Esophagus muscularis mucosa (tissue), 4 donors: Measurements from ENCODE around the gene ESR2. TPM values are rescaled to one million over a fixed set of nuclear protein-coding genes. Genes with fewer than 3 reads are reported as not detected.
A peak's percentile ranks its signal among the peaks of the same experiment; 100 is the strongest.

Experiments
- DNase-seq: peaks from one replicate; pipeline ENCODE4 v3.0.0-alpha.2; 2017; ENCODE audit errors: extremely low spot score
- H3K27ac ChIP-seq, 4 donors: fragments of 200-600 bp; sonication (generic); replicated peaks in 1 of 4; 1 replicate in 3 of 4; 2 replicates in 1 of 4; pipeline ENCODE4 v1.5.1; 2016 to 2019; ENCODE audit warnings: mild to moderate bottlenecking in 1 of 4
- H3K27me3 ChIP-seq, 4 donors: fragments of 200-600 bp; sonication (generic); one replicate each; pipeline versions ENCODE4 v1.5.1 to v1.6.0; 2016 to 2019
- H3K36me3 ChIP-seq, 4 donors: fragments of 200-600 bp; sonication (generic); one replicate each; pipeline ENCODE4 v1.5.1; 2016 to 2019
- H3K4me1 ChIP-seq, 4 donors: fragments of 200-600 bp; sonication (generic); one replicate each; pipeline ENCODE4 v1.5.1; 2016 to 2019
- H3K4me3 ChIP-seq, 4 donors: fragments of 200-600 bp; sonication (generic); 1 replicate in 2 of 4; 2 replicates in 2 of 4; pipeline ENCODE4 v1.5.1; 2016 to 2019; ENCODE audit warnings: mild to moderate bottlenecking in 4 of 4, moderate library complexity in 1 of 4
- H3K9me3 ChIP-seq, 4 donors: fragments of 200-600 bp; sonication (generic); 1 replicate in 3 of 4; 2 replicates in 1 of 4; pipeline ENCODE4 v1.5.1; 2016 to 2019
- EP300 ChIP-seq: sonication (generic); formaldehyde crosslinking; IDR thresholded peaks from one replicate; pipeline ENCODE4 v1.6.1; 2017; ENCODE audit warnings: antibody characterized with exemption
- POLR2A ChIP-seq: fragments of 450-650 bp; IDR thresholded peaks from one replicate; pipeline ENCODE4 v1.6.1; 2017; ENCODE audit warnings: antibody characterized with exemption, moderate library complexity, mild to moderate bottlenecking, low read depth
- POLR2AphosphoS5 ChIP-seq, 2 donors: sonication (generic); formaldehyde crosslinking; IDR thresholded peaks; one replicate each; pipeline ENCODE4 v1.6.1; 2017; ENCODE audit warnings: antibody characterized with exemption in 2 of 2
- WGBS: methylation state at CpG from one replicate; pipeline ENCODE4 v1.1.5; 2018; 5-methylcytosine and 5-hydroxymethylcytosine counted together
- intact Hi-C: fragments of 100-400 bp; cut with DNase I; formaldehyde crosslinking; loops from one replicate; pipeline ENCODE4 v1.15.1; 2023
- total RNA-seq, 4 donors: library from RNA; depleted of rRNA; stranded (reverse); fragments of >200 nt; gene quantifications; one replicate each; pipeline versions ENCODE4 v1.1.0 to v1.2.1, GENCODE V29; 2016
- TF ChIP-seq, protein P1 (sequence below), 3 experiments: fragments of 200-600 bp in 2 of 3; fragments of 450-650 bp in 1 of 3; sonication (generic) in 2 of 3; IDR thresholded peaks; one replicate each; pipeline ENCODE4 v1.5.1; 2017 to 2019; ENCODE audit warnings: antibody characterized with exemption in 3 of 3, mild to moderate bottlenecking in 2 of 3, moderate library complexity in 1 of 3

Gene ESR2
- total RNA-seq, result under 1 TPM in 3 of 4 donors, not detected in 1; 0.29 to 0.83 (median 0.42) TPM

DNA sequence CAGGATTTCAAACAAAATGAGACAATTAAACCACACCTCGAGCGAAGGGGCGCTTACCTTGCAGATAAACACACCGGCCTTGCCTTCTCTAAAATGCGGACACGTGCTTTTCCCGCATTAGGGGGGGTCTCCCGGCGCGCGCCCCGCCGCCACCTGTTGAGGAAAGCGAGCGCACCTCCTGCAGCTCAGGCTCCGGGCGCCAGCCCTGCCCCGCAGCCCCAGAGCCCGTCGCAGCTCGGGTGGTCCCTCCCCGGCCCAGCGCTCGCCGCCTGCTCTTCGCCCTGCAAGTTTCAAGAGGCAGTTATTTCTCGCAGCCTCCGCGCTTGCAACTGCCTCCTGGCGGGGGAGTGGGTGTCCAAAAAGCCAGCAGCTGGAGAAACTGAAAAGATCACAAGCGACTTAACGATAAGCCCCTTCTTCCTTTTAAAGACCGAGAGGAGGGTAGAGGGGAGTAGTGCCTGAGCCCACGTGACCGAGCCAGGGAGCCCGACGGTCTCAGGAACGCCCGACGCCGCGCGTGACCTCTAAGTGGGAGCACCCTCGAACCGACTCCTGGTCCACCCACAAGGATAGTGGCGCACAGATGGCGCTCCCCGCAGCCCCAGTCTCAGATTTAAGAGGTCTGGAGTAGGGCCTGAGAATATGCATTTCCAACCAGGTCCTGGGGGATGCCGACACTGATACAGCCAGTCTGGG is at the start of gene ESR2:
Gene ESR2, minus strand, starts transcription at position 396 of the 696 bp plus-strand sequence. CDS start 11,386 bp downstream, outside the sequence.
- no peak for DNase-seq
- Histone ChIP-seq H3K36me3 (no peaks in the 10 kb centered on the region), H3K9me3 (no peaks in the 10 kb centered on the region), H3K4me1 (peaks cover 16 to 23% (median 18%) of the 10 kb centered on the region in 4 donors), H3K27me3 (peaks cover 6 to 56% (median 16%) of the 10 kb centered on the region in 4 donors), H3K4me3 (peak within 1 kb of the TSS; percentile 42 to 59 (median 46)), H3K27ac (no peak within 1 kb of the TSS)
- no peak for TF ChIP-seq POLR2AphosphoS5 (IDR thresholded peaks at IDR 0.05)
- TF ChIP-seq, protein P1, sequence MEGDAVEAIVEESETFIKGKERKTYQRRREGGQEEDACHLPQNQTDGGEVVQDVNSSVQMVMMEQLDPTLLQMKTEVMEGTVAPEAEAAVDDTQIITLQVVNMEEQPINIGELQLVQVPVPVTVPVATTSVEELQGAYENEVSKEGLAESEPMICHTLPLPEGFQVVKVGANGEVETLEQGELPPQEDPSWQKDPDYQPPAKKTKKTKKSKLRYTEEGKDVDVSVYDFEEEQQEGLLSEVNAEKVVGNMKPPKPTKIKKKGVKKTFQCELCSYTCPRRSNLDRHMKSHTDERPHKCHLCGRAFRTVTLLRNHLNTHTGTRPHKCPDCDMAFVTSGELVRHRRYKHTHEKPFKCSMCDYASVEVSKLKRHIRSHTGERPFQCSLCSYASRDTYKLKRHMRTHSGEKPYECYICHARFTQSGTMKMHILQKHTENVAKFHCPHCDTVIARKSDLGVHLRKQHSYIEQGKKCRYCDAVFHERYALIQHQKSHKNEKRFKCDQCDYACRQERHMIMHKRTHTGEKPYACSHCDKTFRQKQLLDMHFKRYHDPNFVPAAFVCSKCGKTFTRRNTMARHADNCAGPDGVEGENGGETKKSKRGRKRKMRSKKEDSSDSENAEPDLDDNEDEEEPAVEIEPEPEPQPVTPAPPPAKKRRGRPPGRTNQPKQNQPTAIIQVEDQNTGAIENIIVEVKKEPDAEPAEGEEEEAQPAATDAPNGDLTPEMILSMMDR (IDR thresholded peaks at IDR 0.05), result peak in 1 of 3 experiments; percentile 9
- intact Hi-C loops, result no loop called here
- WGBS, result 7% methylated on average over 31 of the region's 49 CpGs

DNA sequence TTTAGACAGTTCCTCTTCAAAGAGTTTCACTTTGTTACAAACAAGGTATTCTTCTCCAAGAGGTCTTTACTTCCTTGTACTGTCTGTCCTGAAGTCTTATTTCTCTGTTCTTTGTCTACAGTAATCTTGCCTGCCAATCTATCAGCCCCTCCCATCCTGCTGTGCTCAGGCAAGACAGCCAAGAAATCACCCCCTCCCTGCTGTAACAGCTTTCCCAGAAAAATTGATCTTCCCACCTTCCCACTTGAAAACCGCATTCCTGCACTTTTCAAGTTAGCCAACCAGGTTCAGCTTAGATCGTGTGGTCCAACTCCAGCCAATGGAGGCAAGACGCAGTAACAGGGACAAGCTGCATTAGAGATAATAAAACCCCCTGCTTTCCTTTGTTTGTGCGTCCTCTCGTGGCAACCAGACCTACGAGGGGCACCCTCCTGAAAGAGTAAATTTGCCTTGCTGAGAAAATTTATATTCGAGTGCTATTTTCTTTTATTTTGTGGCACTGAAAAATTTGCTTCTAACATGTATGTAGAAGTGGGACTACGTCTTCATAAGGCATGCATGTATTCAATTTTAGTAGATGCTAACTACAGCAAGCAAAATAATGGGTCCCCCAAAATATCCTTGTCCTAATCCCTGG is 46.5 kb upstream of the ESR2 start:
- WGBS, result 98% methylated on average over 8 of the region's 8 CpGs
- Histone ChIP-seq H3K36me3 (no peaks in the 10 kb centered on the region), H3K9me3 (peaks cover 0 to 4% (median 0%) of the 10 kb centered on the region in 4 donors), H3K4me1 (peaks cover 10 to 18% (median 14%) of the 10 kb centered on the region in 4 donors), H3K27me3 (no peaks in the 10 kb centered on the region), H3K27ac (no peak overlapping the region), H3K4me3 (no peak overlapping the region)
- intact Hi-C loops, result loop anchor here (5.0 kb wide), 2 partner anchors 47 to 137 kb away; partner anchors contain the start of gene MTHFD1
- DNase-seq, result no peak
- TF ChIP-seq, protein P1 (IDR thresholded peaks at IDR 0.05), result no peak
- TF ChIP-seq POLR2A (no peak), EP300 (no peak), POLR2AphosphoS5 (IDR thresholded peaks at IDR 0.05) (no peak)

DNA sequence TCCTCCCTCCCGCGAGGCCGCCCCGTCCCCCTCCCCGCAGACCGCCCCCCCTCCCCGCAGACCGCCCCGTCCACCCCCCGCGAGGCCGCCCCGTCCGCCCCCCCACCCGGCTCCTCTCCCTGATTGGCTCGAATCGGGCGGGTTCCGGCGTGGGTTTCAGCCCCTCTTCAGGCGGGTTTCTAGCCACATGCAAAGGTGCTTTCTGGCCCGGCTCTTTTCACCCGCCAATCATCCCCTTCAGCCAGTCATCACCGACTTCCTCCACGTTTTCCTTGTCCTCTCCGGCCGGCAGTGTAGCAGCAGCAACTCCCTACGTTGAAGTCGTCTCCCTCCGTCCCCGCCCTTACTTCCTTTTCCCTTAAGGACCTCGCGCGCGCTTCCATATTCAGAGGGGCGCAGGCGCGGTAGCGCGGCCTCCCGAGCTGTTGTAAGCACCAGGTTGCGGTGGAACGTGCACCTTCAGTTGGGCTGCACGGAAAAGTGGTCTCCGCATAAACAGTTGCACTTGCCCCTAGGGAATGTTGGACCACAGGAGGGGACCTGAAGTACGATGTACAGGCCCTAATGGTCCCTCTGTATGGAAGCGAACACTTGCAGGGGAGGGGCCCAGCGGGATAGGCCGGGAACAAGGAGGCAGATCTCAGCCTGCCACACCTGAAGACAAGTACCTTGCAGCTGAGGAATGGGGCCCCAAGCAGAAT is 44.6 kb upstream of the ESR2 start:
- peaks cover 10 to 18% (median 14%) of the 10 kb centered on the region in 4 donors for H3K4me1 ChIP-seq
- no peaks in the 10 kb centered on the region for H3K36me3 ChIP-seq
- WGBS, result 2% methylated on average over 22 of the region's 49 CpGs
- H3K9me3 ChIP-seq, result peaks cover 0 to 4% (median 0%) of the 10 kb centered on the region in 4 donors
- peak overlapping the region; percentile 77 to 92 (median 83) for H3K4me3 ChIP-seq
- peak; percentile 96 for DNase-seq
- TF ChIP-seq, protein P1 (IDR thresholded peaks at IDR 0.05), result no peak
- TF ChIP-seq POLR2A, result peak; percentile 29
- TF ChIP-seq POLR2AphosphoS5 (IDR thresholded peaks at IDR 0.05), result peak; percentile 88 to 92
- H3K27me3 ChIP-seq, result no peaks in the 10 kb centered on the region
- intact Hi-C loops, result loop anchor here (10.0 kb wide), 1 partner anchor 166 kb away; the partner anchor contains the start of genes ZBTB1 and ZBTB25
- H3K27ac ChIP-seq, result peak overlapping the region; percentile 85 to 93 (median 89)

DNA sequence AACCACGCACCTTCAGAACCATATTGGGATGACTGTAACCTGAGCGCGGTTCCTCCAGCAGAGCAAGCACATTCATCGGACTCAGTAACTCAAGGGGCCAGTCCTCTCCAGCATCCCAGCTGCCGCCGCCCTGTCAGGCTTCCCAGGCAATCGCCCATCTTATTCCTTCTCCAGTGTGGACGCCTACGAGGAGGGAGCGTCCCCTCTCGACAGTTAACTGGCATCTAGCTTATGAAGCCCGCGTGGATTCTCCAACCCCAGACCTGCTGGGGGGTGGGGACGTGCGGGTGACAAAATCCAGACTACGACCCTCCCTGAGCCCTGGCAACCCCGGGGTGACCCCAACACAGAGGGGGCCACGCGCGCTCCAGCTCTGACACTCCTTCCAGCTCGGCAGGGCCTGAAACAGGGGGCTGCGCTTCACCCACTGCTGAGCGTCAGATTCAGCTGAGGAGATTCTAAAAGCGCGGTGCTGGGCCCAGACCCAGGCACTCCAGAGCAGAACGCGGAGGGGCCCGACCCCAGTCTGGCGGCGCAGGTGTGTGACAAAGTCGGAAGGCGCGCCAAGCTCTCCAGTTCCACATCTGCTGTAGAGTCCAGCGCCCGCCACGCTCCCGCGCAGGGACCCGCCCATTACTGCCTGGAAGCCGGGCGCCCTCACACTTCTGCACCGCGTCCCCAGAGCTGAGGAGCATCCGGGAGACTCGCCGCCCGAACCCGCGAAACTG is 43.9 kb upstream of the ESR2 start:
- peak in 1 of 2 donors; percentile 4 for TF ChIP-seq POLR2AphosphoS5 (IDR thresholded peaks at IDR 0.05)
- TF ChIP-seq, protein P1 (IDR thresholded peaks at IDR 0.05), result no peak
- WGBS, result 2% methylated on average over 5 of the region's 49 CpGs
- Histone ChIP-seq H3K27me3 (no peaks in the 10 kb centered on the region), H3K9me3 (peaks cover 0 to 4% (median 0%) of the 10 kb centered on the region in 4 donors), H3K4me1 (peaks cover 10 to 18% (median 14%) of the 10 kb centered on the region in 4 donors), H3K4me3 (peak overlapping the region; percentile 77 to 92 (median 83)), H3K27ac (peak overlapping the region; percentile 85 to 93 (median 89)), H3K36me3 (no peaks in the 10 kb centered on the region)
- intact Hi-C loops, result loop anchor here (10.0 kb wide), 1 partner anchor 167 kb away; the partner anchor contains the start of genes ZBTB1 and ZBTB25
- peak; percentile 93 for DNase-seq
